Measurements from ENCODE around the gene ANKRD12. TPM values are rescaled to one million over a fixed set of nuclear protein-coding genes. Genes with fewer than 3 reads are reported as not detected.
A peak's percentile ranks its signal among the peaks of the same experiment; 100 is the strongest.

Gene ANKRD12
- total RNA-seq, 1 experiment from 2014 or later = 31.6 TPM

GRCh38 chr18:9101730-9102507 is 34.7 kb upstream of the ANKRD12 start:
- Histone ChIP-seq H3K4me1 (replicated peaks; ENCODE audit: insufficient read depth) (peaks cover 38% of the 10 kb centered on the region), H3K36me3 (ENCODE audit: low read depth) (peaks cover 9% of the 10 kb centered on the region; the same call in 1 of the 2 replicates), H3K9me2 (ENCODE audit: insufficient read depth) (no peaks in the 10 kb centered on the region), H3F3A (ENCODE audit: insufficient read depth, low read depth) (peaks cover 5% of the 10 kb centered on the region; the same call in 1 of the 2 replicates), H3K4me2 (peak overlapping the region; percentile 99), H3K4me3 (peak overlapping the region; percentile 100), H3K27me3 (ENCODE audit: insufficient read depth, low read depth) (no peaks in the 10 kb centered on the region), H3K9me3 (ENCODE audit: insufficient read depth, low read depth) (no peaks in the 10 kb centered on the region), H3K79me2 (ENCODE audit: low read depth) (peaks cover 49% of the 10 kb centered on the region), H4K20me1 (ENCODE audit: insufficient read depth) (peaks cover 34% of the 10 kb centered on the region), H3K27ac (peak overlapping the region; percentile 86), H2AFZ (peak overlapping the region; percentile 100)
- BruUV-seq (replicated peaks) = TSS peak; percentile 90
- intact Hi-C loops (cut with micrococcal nuclease; ENCODE audit: unreplicated experiment) = loop anchor here (1.0 to 2.0 kb wide), 5 partner anchors 15 to 490 kb away; partner anchors contain the start of gene ANKRD12
- CTCF ChIA-PET = interaction anchor here (0.6 to 1.1 kb wide), 2 partner anchors 28 to 31 kb away, joined by 3 to 4 read pairs; no protein-coding TSS in a partner anchor
- DNase-seq = peak; percentile 17 to 84
- POLR2A ChIA-PET (ENCODE audit: unreplicated experiment) = interaction anchor here (0.7 kb wide), 3 partner anchors 308 to 1415 kb away, joined by 3 to 12 read pairs (median 8); no protein-coding TSS in a partner anchor
- TF ChIP-seq CTCF (conservative IDR thresholded peaks at IDR 0.05) (no peak), EZH2 (IDR thresholded peaks at IDR 0.05; ENCODE audit: low read depth) (no peak)

- Histone ChIP-seq H3K27ac (peak within 1 kb of the TSS; percentile 86), H2AFZ (peak within 1 kb of the TSS; percentile 100), H3F3A (ENCODE audit: insufficient read depth, low read depth) (peaks cover 5% of the 10 kb centered on the region; the same call in 1 of the 2 replicates), H3K79me2 (ENCODE audit: low read depth) (peaks cover 57% of the 10 kb centered on the region), H3K27me3 (ENCODE audit: insufficient read depth, low read depth) (no peaks in the 10 kb centered on the region), H3K36me3 (ENCODE audit: low read depth) (peaks cover 9% of the 10 kb centered on the region; the same call in 1 of the 2 replicates), H3K9me3 (ENCODE audit: insufficient read depth, low read depth) (no peaks in the 10 kb centered on the region), H4K20me1 (ENCODE audit: insufficient read depth) (peaks cover 41% of the 10 kb centered on the region), H3K4me1 (replicated peaks; ENCODE audit: insufficient read depth) (peaks cover 40% of the 10 kb centered on the region), H3K4me3 (peak within 1 kb of the TSS; percentile 100), H3K4me2 (peak within 1 kb of the TSS; percentile 99), H3K9me2 (ENCODE audit: insufficient read depth) (no peaks in the 10 kb centered on the region)
- TF ChIP-seq CTCF (conservative IDR thresholded peaks at IDR 0.05) (no peak), EZH2 (IDR thresholded peaks at IDR 0.05; ENCODE audit: low read depth) (no peak)
- peak; percentile 81 to 99 for DNase-seq
- intact Hi-C loops (cut with micrococcal nuclease; ENCODE audit: unreplicated experiment) = loop anchor here (1.0 to 2.0 kb wide), 5 partner anchors 15 to 490 kb away; partner anchors contain the start of gene ANKRD12
- ChIA-PET CTCF (interaction anchor here (0.5 to 1.1 kb wide), 3 partner anchors 29 to 232 kb away, joined by 3 to 4 read pairs (median 4); partner anchors contain the start of gene TWSG1), POLR2A (ENCODE audit: unreplicated experiment) (interaction anchor here (0.7 kb wide), 1 partner anchor 12 kb away, joined by 3 read pairs; no protein-coding TSS in a partner anchor)
- TSS peak; percentile 64 for BruUV-seq (replicated peaks)
These were observed 33.8 kb upstream of the ANKRD12 start, which contains the start of gene NDUFV2 for GRCh38 chr18:9102508-9103375. Gene NDUFV2 (plus strand): TSS chr18:9102699. CDS start chr18:9102744, 45 bp downstream.

Measured in PC-9 (cell line).